Heart left ventricle (tissue), 16 donors: Measurements from ENCODE around the gene DTX4. TPM values are rescaled to one million over a fixed set of nuclear protein-coding genes. Genes with fewer than 3 reads are reported as not detected.

Experiments
- ATAC-seq, 4 donors: fragments of 200-7000 bp; cut with Tn5 transposase; one replicate each; pipeline ENCODE4 v1.9.1; 2020 to 2022; ENCODE audit warnings: moderate library complexity in 4 of 4, mild to moderate bottlenecking in 3 of 4, moderate number of reproducible peaks in 1 of 4
- DNase-seq, 5 donors: peaks; one replicate each; pipeline ENCODE4 v3.0.0-alpha.2; 2020
- H3K27ac ChIP-seq, 12 donors: fragments of 200-600 bp; sonication (generic) in 4 of 12; one replicate each; pipeline versions ENCODE4 v1.5.0 to v1.8.0; 2016 to 2022; ENCODE audit warnings: mild to moderate bottlenecking in 2 of 12
- H3K27me3 ChIP-seq, 9 donors: fragments of 200-600 bp; sonication (generic) in 2 of 9; one replicate each; pipeline versions ENCODE4 v1.5.1 to v1.8.0; 2016 to 2022; ENCODE audit warnings: mild to moderate bottlenecking in 3 of 9
- H3K36me3 ChIP-seq, 9 donors: fragments of 200-600 bp; sonication (generic) in 2 of 9; one replicate each; pipeline versions ENCODE4 v1.5.0 to v1.8.0; 2018 to 2022; ENCODE audit warnings: mild to moderate bottlenecking in 2 of 9
- H3K4me1 ChIP-seq, 12 donors: fragments of 200-600 bp; sonication (generic) in 4 of 12; one replicate each; pipeline versions ENCODE4 v1.5.0 to v1.8.0; 2016 to 2022; ENCODE audit warnings: mild to moderate bottlenecking in 3 of 12
- H3K4me3 ChIP-seq, 12 donors: fragments of 200-600 bp; sonication (generic) in 4 of 12; one replicate each; pipeline versions ENCODE4 v1.5.0 to v1.8.0; 2017 to 2022; ENCODE audit warnings: mild to moderate bottlenecking in 9 of 12, moderate library complexity in 4 of 12
- H3K9me3 ChIP-seq, 12 donors: fragments of 200-600 bp; sonication (generic) in 4 of 12; one replicate each; pipeline versions ENCODE4 v1.5.0 to v1.8.0; 2016 to 2022; ENCODE audit warnings: mild to moderate bottlenecking in 1 of 12
- POLR2A ChIP-seq, 2 donors: fragments of 450-650 bp; IDR thresholded peaks; one replicate each; pipeline ENCODE4 v1.6.1; 2017; ENCODE audit warnings: antibody characterized with exemption in 2 of 2, mild to moderate bottlenecking in 2 of 2, moderate library complexity in 2 of 2
- WGBS, 4 donors: extraction: QIAGEN DNeasy Blood & Tissue Kit in 2 of 4; methylation state at CpG; one replicate each; pipeline versions ENCODE4 v1.1.5 to v1.1.7; 2013 to 2018; 5-methylcytosine and 5-hydroxymethylcytosine counted together
- intact Hi-C, 10 donors: fragments of 100-400 bp; cut with DNase I; formaldehyde crosslinking; loops; one replicate each; pipeline versions ENCODE4 v1.11.1 to v1.14.2; 2022
- polyA plus RNA-seq, 2 donors: library from polyadenylated mRNA; stranded (reverse); fragments of 200-250 nt; gene quantifications; one replicate each; pipeline ENCODE4 v1.2.3, GENCODE V29; 2013
- total RNA-seq, 9 donors: library from RNA; depleted of rRNA in 2 of 9; stranded (reverse); fragments of >200 nt in 2 of 9; fragmentation: NEBNext Ultra II Directional in 3 of 9; extraction: Animal tissue kit (Norgen Biotek cat#: 25700) in 3 of 9; gene quantifications; one replicate each; pipeline versions ENCODE4 v1.1.0 to v1.2.4, GENCODE V29; 2016 to 2023
- TF ChIP-seq, protein P1 (sequence below), 12 donors: fragments of 200-600 bp; sonication (generic) in 4 of 12; IDR thresholded peaks; one replicate each; pipeline versions ENCODE4 v1.5.0 to v1.8.0; 2018 to 2022; ENCODE audit warnings: antibody characterized with exemption in 12 of 12, mild to moderate bottlenecking in 5 of 12
- donor health status: ischemic (EF 13 %, LVEDD 7.1; RV severe dilation, severe dysfunction).
- donor health status: healthy with polysubstance abuse.
- donor health status: DM: no; HTN: yes; CAD: no.
- donor health status: DM: no; HTN: no; CAD: no.
- donor health status: ischemic (EF 25% LVEDD 6.9; RV normal size, moderate dysfunction).
- donor health status: ischemic (EF 25% LVEDD 5.7; RV mildly dilated, moderate dysfunction).
- donor health status: healthy.
- donor health status: DM: yes; HTN: yes; CAD: no.
- donor health status: ischemic (EF 35%, LVEDD 5.7; RV mildly dilated, moderate dysfunction).
- donor health status: nonischemic (EF 11% LVEDD 7.7; RV severe dilation, severe dysfunction).
- donor health status: DM: yes; HTN: yes; CAD: no.
- donor health status: PGD.
- donor health status: ischemic (EF 29% LVEDD 5.4; RV normal size, mild dysfunction).
- donor health status: nonischemic (EF 23%, LVEDD 6.1; RV moderate dilation, normal function).

DTX4 gene
- total and polyA plus RNA-seq, 11 donors = 0.74 to 6.8 (median 1.8) TPM

DNA sequence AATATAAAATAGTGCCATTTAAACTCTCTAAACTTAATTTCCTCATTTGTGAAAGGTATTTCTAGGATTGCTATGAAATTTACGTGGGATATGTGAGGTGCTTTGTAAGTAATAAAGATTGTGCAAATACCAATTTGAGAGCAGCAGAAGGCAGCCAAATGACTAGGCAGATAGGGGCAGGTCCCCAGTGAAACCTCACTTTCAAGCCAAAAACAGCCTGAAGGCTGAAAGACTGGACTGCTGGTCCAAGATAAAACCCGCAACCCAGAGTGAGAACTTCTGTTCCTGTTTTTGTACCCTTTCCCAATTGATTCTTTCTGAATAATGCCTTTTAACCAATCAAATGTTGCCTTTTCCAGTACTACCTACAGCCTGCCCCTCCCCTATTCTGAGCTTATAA, 7.2 kb downstream of the DTX4 start:
- 78 to 86% (median 83%) methylated on average over 2 of the region's 2 CpGs for whole genome bisulfite sequencing, 4 donors
- Histone ChIP-seq H3K4me1 (peaks cover 0 to 9% (median 0%) of the 10 kb centered on the region in 12 donors), H3K27ac (no peak overlapping the region), H3K9me3 (peaks cover 0 to 9% (median 2%) of the 10 kb centered on the region in 12 donors), H3K4me3 (no peak overlapping the region), H3K36me3 (peaks cover 0 to 14% (median 5%) of the 10 kb centered on the region in 9 donors), H3K27me3 (no peaks in the 10 kb centered on the region)
- intact Hi-C loops = loop anchor here in 2 of 10 donors (10.0 kb wide), 2 partner anchors 246 to 256 kb away; partner anchors contain the start of genes OR5A1 (in 1 of the 2) and OR5A2 (in 1 of the 2)
- no peak for TF ChIP-seq POLR2A (IDR thresholded peaks at IDR 0.05)
- TF ChIP-seq, protein P1, sequence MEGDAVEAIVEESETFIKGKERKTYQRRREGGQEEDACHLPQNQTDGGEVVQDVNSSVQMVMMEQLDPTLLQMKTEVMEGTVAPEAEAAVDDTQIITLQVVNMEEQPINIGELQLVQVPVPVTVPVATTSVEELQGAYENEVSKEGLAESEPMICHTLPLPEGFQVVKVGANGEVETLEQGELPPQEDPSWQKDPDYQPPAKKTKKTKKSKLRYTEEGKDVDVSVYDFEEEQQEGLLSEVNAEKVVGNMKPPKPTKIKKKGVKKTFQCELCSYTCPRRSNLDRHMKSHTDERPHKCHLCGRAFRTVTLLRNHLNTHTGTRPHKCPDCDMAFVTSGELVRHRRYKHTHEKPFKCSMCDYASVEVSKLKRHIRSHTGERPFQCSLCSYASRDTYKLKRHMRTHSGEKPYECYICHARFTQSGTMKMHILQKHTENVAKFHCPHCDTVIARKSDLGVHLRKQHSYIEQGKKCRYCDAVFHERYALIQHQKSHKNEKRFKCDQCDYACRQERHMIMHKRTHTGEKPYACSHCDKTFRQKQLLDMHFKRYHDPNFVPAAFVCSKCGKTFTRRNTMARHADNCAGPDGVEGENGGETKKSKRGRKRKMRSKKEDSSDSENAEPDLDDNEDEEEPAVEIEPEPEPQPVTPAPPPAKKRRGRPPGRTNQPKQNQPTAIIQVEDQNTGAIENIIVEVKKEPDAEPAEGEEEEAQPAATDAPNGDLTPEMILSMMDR (IDR thresholded peaks at IDR 0.05) = no peak
- no peak for ATAC-seq
- DNase-seq = no peak

DNA sequence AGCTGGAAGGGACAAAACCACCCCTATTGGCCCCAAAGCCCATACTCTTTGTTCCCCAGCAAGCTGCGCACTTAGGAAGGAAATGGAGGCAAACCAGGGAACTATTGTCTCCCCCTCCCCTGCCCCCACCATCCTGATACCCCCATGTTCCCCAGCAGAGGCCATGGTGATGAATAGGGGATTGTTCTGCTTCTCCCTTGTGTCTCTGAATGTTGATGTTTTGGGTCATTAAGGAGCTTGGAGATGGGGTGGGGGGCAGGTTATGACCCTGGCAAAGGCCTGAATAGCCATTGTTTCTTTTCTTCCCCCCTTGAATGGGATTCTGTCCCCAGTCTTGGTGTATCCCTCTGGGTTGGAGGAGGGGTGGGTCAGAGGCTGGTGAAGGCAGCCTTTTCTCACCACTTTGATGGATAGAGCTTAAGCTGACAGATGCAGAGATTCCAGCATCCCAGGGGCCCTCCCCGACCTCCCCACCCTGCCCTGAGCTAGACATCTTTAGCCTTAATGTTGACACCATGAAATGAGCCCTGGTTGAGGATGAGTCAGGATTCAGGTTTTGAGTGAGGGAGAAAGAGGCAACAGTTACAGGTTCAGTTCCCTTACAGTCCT, 8.3 kb downstream of the DTX4 start:
- Histone ChIP-seq H3K27me3 (no peaks in the 10 kb centered on the region), H3K9me3 (peaks cover 0 to 9% (median 2%) of the 10 kb centered on the region in 12 donors), H3K4me1 (peaks cover 0 to 10% (median under 1%) of the 10 kb centered on the region in 12 donors), H3K4me3 (no peak overlapping the region), H3K27ac (no peak overlapping the region), H3K36me3 (peaks cover 0 to 14% (median 5%) of the 10 kb centered on the region in 9 donors)
- DNase-seq (no peak), ATAC-seq (no peak)
- 56 to 78% (median 63%) methylated on average over 2 of the region's 2 CpGs for WGBS, 4 donors
- intact Hi-C loops = no loop called here
- TF ChIP-seq POLR2A (IDR thresholded peaks at IDR 0.05) = no peak
- TF ChIP-seq, protein P1 (IDR thresholded peaks at IDR 0.05) = no peak

DNA sequence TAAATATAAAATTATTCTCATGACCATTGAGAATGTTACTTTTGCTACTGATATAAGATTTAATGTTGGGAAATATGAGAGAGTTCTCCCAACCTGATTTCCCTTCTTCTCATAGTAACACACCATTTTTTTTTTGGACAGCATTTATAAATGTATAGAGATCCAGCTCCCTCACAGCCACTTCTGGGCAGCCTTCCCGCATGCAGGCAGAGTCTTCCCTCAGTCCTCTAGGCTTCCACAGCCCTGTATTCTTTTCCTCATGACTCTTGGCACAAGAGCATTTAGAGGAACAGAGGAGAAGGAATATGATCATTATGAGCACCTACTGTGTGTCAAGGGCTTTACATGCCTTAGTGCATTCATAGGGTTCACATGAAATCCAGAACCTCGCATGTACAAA, 9.0 kb downstream of the DTX4 start:
- WGBS, 4 donors = 89 to 96% (median 94%) methylated on average over 2 of the region's 2 CpGs
- no peak for ATAC-seq
- Histone ChIP-seq H3K4me1 (peaks cover 0 to 16% (median 2%) of the 10 kb centered on the region in 12 donors), H3K36me3 (peaks cover 0 to 14% (median 5%) of the 10 kb centered on the region in 9 donors), H3K27me3 (no peaks in the 10 kb centered on the region), H3K9me3 (peaks cover 0 to 9% (median 2%) of the 10 kb centered on the region in 12 donors), H3K4me3 (no peak overlapping the region), H3K27ac (no peak overlapping the region)
- TF ChIP-seq POLR2A (IDR thresholded peaks at IDR 0.05) = no peak
- TF ChIP-seq, protein P1 (IDR thresholded peaks at IDR 0.05) = no peak
- no peak for DNase-seq
- intact Hi-C loops = no loop called here

DNA sequence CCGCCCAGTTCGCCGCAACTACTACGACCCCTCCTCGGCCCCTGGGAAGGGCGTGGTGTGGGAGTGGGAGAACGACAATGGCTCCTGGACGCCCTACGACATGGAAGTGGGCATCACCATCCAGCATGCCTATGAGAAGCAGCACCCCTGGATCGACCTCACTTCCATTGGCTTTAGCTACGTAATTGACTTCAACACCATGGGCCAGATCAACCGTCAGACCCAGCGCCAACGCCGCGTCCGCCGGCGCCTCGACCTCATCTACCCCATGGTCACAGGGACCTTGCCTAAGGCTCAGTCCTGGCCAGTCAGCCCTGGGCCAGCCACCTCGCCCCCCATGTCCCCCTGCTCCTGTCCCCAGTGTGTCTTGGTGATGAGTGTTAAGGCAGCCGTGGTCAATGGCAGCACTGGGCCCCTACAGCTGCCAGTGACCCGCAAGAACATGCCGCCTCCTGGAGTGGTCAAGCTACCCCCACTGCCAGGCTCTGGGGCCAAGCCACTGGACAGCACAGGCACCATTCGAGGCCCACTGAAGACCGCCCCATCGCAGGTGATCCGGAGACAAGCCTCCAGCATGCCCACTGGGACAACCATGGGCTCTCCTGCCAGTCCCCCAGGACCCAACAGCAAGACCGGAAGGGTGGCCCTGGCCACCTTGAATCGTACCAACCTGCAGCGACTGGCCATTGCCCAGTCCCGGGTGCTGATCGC, 10.0 kb downstream of the DTX4 start:
- H3K27ac ChIP-seq = no peak overlapping the region
- TF ChIP-seq POLR2A (IDR thresholded peaks at IDR 0.05) = no peak
- TF ChIP-seq, protein P1 (IDR thresholded peaks at IDR 0.05) = no peak
- H3K4me3 ChIP-seq = no peak overlapping the region
- H3K4me1 ChIP-seq = peaks cover 0 to 26% (median 2%) of the 10 kb centered on the region in 12 donors
- WGBS, 4 donors = 94 to 98% (median 96%) methylated on average over 11 to 33 of the region's 33 CpGs
- DNase-seq (peak in 1 of 5 donors; percentile 49), ATAC-seq (no peak)
- H3K36me3 ChIP-seq = peaks cover 0 to 14% (median 5%) of the 10 kb centered on the region in 9 donors
- peaks cover 0 to 9% (median 2%) of the 10 kb centered on the region in 12 donors for H3K9me3 ChIP-seq
- no peaks in the 10 kb centered on the region for H3K27me3 ChIP-seq
- intact Hi-C loops = no loop called here
